ENCODE results near the gene ADORA1.

GRCh38 chr1:203153989-203154821 is 26.7 kb downstream of the ADORA1 start:
- TF ChIP-seq CTCF (optimal IDR thresholded peaks at IDR 0.05 in 1 of 3, IDR thresholded peaks at IDR 0.05 in 1 of 3, conservative IDR thresholded peaks at IDR 0.05 in 1 of 3; ENCODE audit: extremely low read depth in 1 of 3, insufficient read depth in 2 of 3, low read length in 3 of 3) (no peak), EZH2 (IDR thresholded peaks at IDR 0.05; ENCODE audit: low read length) (no peak)
